Stomach (tissue), 19 donors: ENCODE measurements around the gene TPCN2. TPM values are rescaled to one million over a fixed set of nuclear protein-coding genes. Genes with fewer than 3 reads are reported as not detected.
"Not testable (repeated sequence)": the region's sequence is repeated elsewhere in the genome, so short reads cannot be mapped to it uniquely, and the experiment has no call there.

Source experiments
- DNase-seq, 2 donors: peaks; one replicate each; pipeline versions ENCODE4 v3.0.0 to v3.0.0-alpha.2; 2013 to 2019
- H3K27ac ChIP-seq, 5 donors: fragments of 200-600 bp in 4 of 5; sonication (generic) in 4 of 5; one replicate each; pipeline ENCODE4 v1.5.1; 2013 to 2019; ENCODE audit warnings: mild to moderate bottlenecking in 1 of 5, moderate library complexity in 1 of 5
- H3K27me3 ChIP-seq, 3 donors: fragments of 200-600 bp; sonication (generic); one replicate each; pipeline ENCODE4 v1.5.1; 2017 to 2019; ENCODE audit warnings: mixed run types in 1 of 3
- H3K36me3 ChIP-seq, 4 donors: fragments of 200-600 bp; sonication (generic); 1 replicate in 3 of 4; 2 replicates in 1 of 4; pipeline ENCODE4 v1.5.1; 2016 to 2019
- H3K4me1 ChIP-seq, 4 donors: fragments of 200-600 bp; sonication (generic); one replicate each; pipeline ENCODE4 v1.5.1; 2016 to 2019
- H3K4me3 ChIP-seq, 4 donors: fragments of 200-600 bp; sonication (generic) in 3 of 4; one replicate each; pipeline ENCODE4 v1.5.1; 2016 to 2019; ENCODE audit warnings: mild to moderate bottlenecking in 1 of 4
- H3K9me3 ChIP-seq, 4 donors: fragments of 200-600 bp; sonication (generic); one replicate each; pipeline ENCODE4 v1.5.1; 2016 to 2019
- CTCF ChIP-seq, 7 experiments: fragments of 450-650 bp in 4 of 7; fragments of 200-600 bp in 3 of 7; sonication (generic) in 3 of 7; IDR thresholded peaks; one replicate each; pipeline ENCODE4 v1.5.1; 2016 to 2019; ENCODE audit warnings: antibody characterized with exemption in 7 of 7, control low read depth in 2 of 7, mild to moderate bottlenecking in 1 of 7
- EP300 ChIP-seq: sonication (generic); formaldehyde crosslinking; IDR thresholded peaks from one replicate; pipeline ENCODE4 v1.6.1; 2017; ENCODE audit warnings: antibody characterized with exemption
- POLR2A ChIP-seq, 4 donors: fragments of 450-650 bp; IDR thresholded peaks; one replicate each; pipeline ENCODE4 v1.6.1; 2016; ENCODE audit warnings: antibody characterized with exemption in 4 of 4, control low read depth in 2 of 4, mild to moderate bottlenecking in 1 of 4, moderate library complexity in 1 of 4
- POLR2AphosphoS5 ChIP-seq, 3 donors: sonication (generic); formaldehyde crosslinking; IDR thresholded peaks; one replicate each; pipeline ENCODE4 v1.6.1; 2016; ENCODE audit warnings: antibody characterized with exemption in 3 of 3
- WGBS, 5 donors: extraction: QIAGEN DNeasy Blood & Tissue Kit in 3 of 5; methylation state at CpG; one replicate each; pipeline versions ENCODE4 v1.1.5 to v1.1.7; 2013 to 2018; 5-methylcytosine and 5-hydroxymethylcytosine counted together
- intact Hi-C: fragments of 100-400 bp; cut with DNase I; formaldehyde crosslinking; loops from one replicate; pipeline ENCODE4 v1.15.1; 2023; ENCODE audit warnings: low total_unique reads
- long read RNA-seq, 10 donors: transcript quantifications; one replicate each; lab custom pipeline, GENCODE V29; 2026
- polyA plus RNA-seq, 3 donors: library from polyadenylated mRNA; stranded (reverse); fragments of 200-250 nt; gene quantifications; one replicate each; pipeline ENCODE4 v1.2.3, GENCODE V29; 2013
- total RNA-seq, 5 donors: library from RNA; depleted of rRNA; stranded (reverse); fragments of >200 nt; gene quantifications; one replicate each; pipeline versions ENCODE4 v1.1.0 to v1.2.3, GENCODE V29; 2014 to 2016
- donor health status: healthy with polysubstance abuse.
- donor health status: Bipolar disorder and iron deficiency.
- donor health status: healthy.

TPCN2 gene
- total RNA-seq = 10 to 100 TPM in 4 of 5 donors, 1 to 10 TPM in 1; 6.4 to 66.1 (median 33.0) TPM
- 10 to 100 TPM; 16.4 to 29.8 (median 19.7) TPM for polyA plus RNA-seq
- long read RNA-seq, donor 1 = 0 reads
- long read RNA-seq, donor 2, partial matches to known transcripts = 0 of 1 reads
- long read RNA-seq, donor 2, other reads (novel, unspliced or antisense) = 0 of 1 reads
- long read RNA-seq, donor 3 = 0 reads
- long read RNA-seq, donor 4 = 0 reads
- long read RNA-seq, donor 5, partial matches to known transcripts = 0 of 2 reads
- long read RNA-seq, donor 5, other reads (novel, unspliced or antisense) = 0 of 2 reads
- long read RNA-seq, donor 6, partial matches to known transcripts = 0 of 1 reads
- long read RNA-seq, donor 6, other reads (novel, unspliced or antisense) = 0 of 1 reads
- long read RNA-seq, donor 7 = 0 reads
- long read RNA-seq, donor 8, partial matches to known transcripts = 36 of 36 reads
- long read RNA-seq, donor 8, other reads (novel, unspliced or antisense) = 0 of 36 reads
- long read RNA-seq, donor 9 = 0 reads
- long read RNA-seq, donor 10 = 0 reads

- intact Hi-C loops = no loop called here
- TF ChIP-seq POLR2AphosphoS5 (IDR thresholded peaks at IDR 0.05) (peak; percentile 93 to 95 (median 94)), POLR2A (IDR thresholded peaks at IDR 0.05) (peak in 1 of 4 donors; percentile 70), EP300 (no peak), CTCF (IDR thresholded peaks at IDR 0.05) (no peak)
These were observed at the start of gene TPCN2 for GRCh38 chr11:69048694-69049489. Gene TPCN2, plus strand, starts transcription at chr11:69048932. Its CDS starts 66 bp downstream, at chr11:69048998.

GRCh38 chr11:68999093-68999747, 49.5 kb upstream of the TPCN2 start:
- Histone ChIP-seq H3K4me1 (peaks cover 0 to 70% (median 39%) of the 10 kb centered on the region in 4 donors), H3K4me3 (no peak overlapping the region), H3K27ac (peak overlapping the region in 4 of 5 donors; percentile 65 to 94 (median 83)), H3K36me3 (peaks cover 0 to 12% (median 5%) of the 10 kb centered on the region in 4 donors), H3K27me3 (peaks cover 0 to 5% (median 0%) of the 10 kb centered on the region in 3 donors), H3K9me3 (no peaks in the 10 kb centered on the region)
- no peak for TF ChIP-seq CTCF (IDR thresholded peaks at IDR 0.05)
- TF ChIP-seq EP300 = no peak
- no peak for TF ChIP-seq POLR2A (IDR thresholded peaks at IDR 0.05)
- DNase-seq = peak in 1 of 2 donors; percentile 3
- intact Hi-C loops = no loop called here
- 84 to 91% (median 87%) methylated on average over 8 of the region's 8 CpGs for WGBS, 5 donors

More at GRCh38 chr11:69048694-69049489, at the start of gene TPCN2:
- Histone ChIP-seq H3K27me3 (no peaks in the 10 kb centered on the region), H3K9me3 (no peaks in the 10 kb centered on the region), H3K36me3 (peaks cover 0 to 6% (median 3%) of the 10 kb centered on the region in 4 donors), H3K4me1 (peaks cover 41 to 66% (median 54%) of the 10 kb centered on the region in 4 donors), H3K4me3 (peak within 1 kb of the TSS; percentile 66 to 98 (median 80)), H3K27ac (peak within 1 kb of the TSS; percentile 87 to 98 (median 92))
- 0 to 1% (median 0%) methylated on average over 11 to 76 of the region's 76 CpGs for WGBS, 5 donors
- peak; percentile 92 to 99 for DNase-seq

GRCh38 chr11:68999748-69000355, 48.9 kb upstream of the TPCN2 start:
- H3K9me3 ChIP-seq, intact Hi-C loops, H3K4me3 ChIP-seq, H3K27me3 ChIP-seq: not testable (repeated sequence)
- peaks cover 0 to 19% (median 10%) of the 10 kb centered on the region in 4 donors for H3K36me3 ChIP-seq
- DNase-seq = peak in 1 of 2 donors; percentile 3
- H3K4me1 ChIP-seq = peaks cover 0 to 76% (median 42%) of the 10 kb centered on the region in 4 donors
- WGBS, 5 donors = 77 to 86% (median 84%) methylated on average over 12 of the region's 12 CpGs
- peak overlapping the region in 4 of 5 donors; percentile 65 to 94 (median 83) for H3K27ac ChIP-seq

- Histone ChIP-seq H3K9me3 (no peaks in the 10 kb centered on the region), H3K4me1 (peaks cover 0 to 81% (median 45%) of the 10 kb centered on the region in 4 donors), H3K27me3 (no peaks in the 10 kb centered on the region), H3K27ac (peak overlapping the region; percentile 15 to 94 (median 72)), H3K4me3 (no peak overlapping the region), H3K36me3 (peaks cover 5 to 24% (median 16%) of the 10 kb centered on the region in 4 donors)
- intact Hi-C loops = no loop called here
- 60 to 75% (median 73%) methylated on average over 5 of the region's 5 CpGs for WGBS, 5 donors
- TF ChIP-seq EP300 = no peak
- no peak for TF ChIP-seq CTCF (IDR thresholded peaks at IDR 0.05)
- no peak for TF ChIP-seq POLR2AphosphoS5 (IDR thresholded peaks at IDR 0.05)
- TF ChIP-seq POLR2A (IDR thresholded peaks at IDR 0.05) = no peak
- DNase-seq = no peak
These were observed 48.3 kb upstream of the TPCN2 start for GRCh38 chr11:69000391-69000790.
